Prostate gland (tissue), 2 donors: ENCODE data around the gene PDIA4.

Source experiments
- POLR2A ChIP-seq: fragments of 450-650 bp; IDR thresholded peaks from one replicate; pipeline ENCODE4 v1.6.1; 2016; ENCODE audit warnings: antibody characterized with exemption, mild to moderate bottlenecking
- POLR2AphosphoS5 ChIP-seq: sonication (generic); formaldehyde crosslinking; IDR thresholded peaks from one replicate; pipeline ENCODE4 v1.6.1; 2017; ENCODE audit warnings: antibody characterized with exemption
- TF ChIP-seq, protein P1 (sequence below), 4 experiments: fragments of 200-600 bp in 2 of 4; fragments of 450-650 bp in 2 of 4; sonication (generic) in 2 of 4; IDR thresholded peaks; 1 replicate in 3 of 4; 2 replicates in 1 of 4; pipeline ENCODE4 v1.5.1; 2016 to 2019; ENCODE audit warnings: antibody characterized with exemption in 4 of 4, mild to moderate bottlenecking in 2 of 4, moderate library complexity in 2 of 4

- TF ChIP-seq, protein P1, sequence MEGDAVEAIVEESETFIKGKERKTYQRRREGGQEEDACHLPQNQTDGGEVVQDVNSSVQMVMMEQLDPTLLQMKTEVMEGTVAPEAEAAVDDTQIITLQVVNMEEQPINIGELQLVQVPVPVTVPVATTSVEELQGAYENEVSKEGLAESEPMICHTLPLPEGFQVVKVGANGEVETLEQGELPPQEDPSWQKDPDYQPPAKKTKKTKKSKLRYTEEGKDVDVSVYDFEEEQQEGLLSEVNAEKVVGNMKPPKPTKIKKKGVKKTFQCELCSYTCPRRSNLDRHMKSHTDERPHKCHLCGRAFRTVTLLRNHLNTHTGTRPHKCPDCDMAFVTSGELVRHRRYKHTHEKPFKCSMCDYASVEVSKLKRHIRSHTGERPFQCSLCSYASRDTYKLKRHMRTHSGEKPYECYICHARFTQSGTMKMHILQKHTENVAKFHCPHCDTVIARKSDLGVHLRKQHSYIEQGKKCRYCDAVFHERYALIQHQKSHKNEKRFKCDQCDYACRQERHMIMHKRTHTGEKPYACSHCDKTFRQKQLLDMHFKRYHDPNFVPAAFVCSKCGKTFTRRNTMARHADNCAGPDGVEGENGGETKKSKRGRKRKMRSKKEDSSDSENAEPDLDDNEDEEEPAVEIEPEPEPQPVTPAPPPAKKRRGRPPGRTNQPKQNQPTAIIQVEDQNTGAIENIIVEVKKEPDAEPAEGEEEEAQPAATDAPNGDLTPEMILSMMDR (IDR thresholded peaks at IDR 0.05): no peak
- TF ChIP-seq POLR2A (no peak), POLR2AphosphoS5 (no peak)
Observed at GRCh38 chr7:149004405-149005370, 23.6 kb downstream of the PDIA4 start.
